ENCODE data around the gene DUSP22.

DUSP22 gene

DNA sequence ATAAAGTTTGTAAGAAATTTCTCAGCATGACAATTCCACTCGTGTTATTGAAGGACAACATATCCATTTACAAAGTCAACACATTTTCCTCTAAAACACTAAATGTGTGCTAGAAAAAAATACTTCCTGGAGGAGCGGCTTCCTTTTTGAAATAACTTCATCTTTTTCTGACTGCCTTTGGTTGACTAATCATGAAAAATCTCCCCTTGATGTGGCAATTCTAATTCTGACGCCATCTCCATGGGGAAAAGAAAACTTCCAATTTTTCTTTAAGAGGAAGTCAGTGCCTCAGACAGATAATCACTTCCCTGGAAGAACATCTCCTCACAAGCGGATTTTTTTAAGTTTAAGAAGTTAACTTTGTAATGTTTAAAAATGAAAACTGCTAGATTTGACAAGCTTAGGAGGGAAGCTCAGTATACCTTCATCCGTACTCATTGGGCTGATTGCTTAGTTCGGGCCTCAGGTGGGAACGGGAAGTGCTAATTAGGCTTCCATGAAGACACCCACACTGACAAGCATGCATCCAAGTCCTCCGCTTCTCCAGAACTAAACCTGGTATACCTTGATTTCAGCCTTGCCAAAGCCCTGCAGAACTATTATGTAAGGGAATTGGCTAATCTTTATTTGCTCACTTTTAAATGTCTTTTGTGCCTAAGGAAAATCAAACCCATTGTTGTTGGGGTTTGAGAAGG, 35.1 kb upstream of the DUSP22 start:
- peaks cover 32% of the 10 kb centered on the region for H3K9me3 Mint-ChIP-seq
- peaks cover 23% of the 10 kb centered on the region for H3K4me1 Mint-ChIP-seq
- H3K27ac Mint-ChIP-seq = no peak overlapping the region
- H3K4me3 Mint-ChIP-seq = no peak overlapping the region
- no peaks in the 10 kb centered on the region for H3K36me3 Mint-ChIP-seq (ENCODE audit: low read depth)
- no peak for DNase-seq
- TF ChIP-seq, protein P1, sequence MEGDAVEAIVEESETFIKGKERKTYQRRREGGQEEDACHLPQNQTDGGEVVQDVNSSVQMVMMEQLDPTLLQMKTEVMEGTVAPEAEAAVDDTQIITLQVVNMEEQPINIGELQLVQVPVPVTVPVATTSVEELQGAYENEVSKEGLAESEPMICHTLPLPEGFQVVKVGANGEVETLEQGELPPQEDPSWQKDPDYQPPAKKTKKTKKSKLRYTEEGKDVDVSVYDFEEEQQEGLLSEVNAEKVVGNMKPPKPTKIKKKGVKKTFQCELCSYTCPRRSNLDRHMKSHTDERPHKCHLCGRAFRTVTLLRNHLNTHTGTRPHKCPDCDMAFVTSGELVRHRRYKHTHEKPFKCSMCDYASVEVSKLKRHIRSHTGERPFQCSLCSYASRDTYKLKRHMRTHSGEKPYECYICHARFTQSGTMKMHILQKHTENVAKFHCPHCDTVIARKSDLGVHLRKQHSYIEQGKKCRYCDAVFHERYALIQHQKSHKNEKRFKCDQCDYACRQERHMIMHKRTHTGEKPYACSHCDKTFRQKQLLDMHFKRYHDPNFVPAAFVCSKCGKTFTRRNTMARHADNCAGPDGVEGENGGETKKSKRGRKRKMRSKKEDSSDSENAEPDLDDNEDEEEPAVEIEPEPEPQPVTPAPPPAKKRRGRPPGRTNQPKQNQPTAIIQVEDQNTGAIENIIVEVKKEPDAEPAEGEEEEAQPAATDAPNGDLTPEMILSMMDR (IDR thresholded peaks at IDR 0.05) = no peak
- peaks cover 16% of the 10 kb centered on the region for H3K27me3 Mint-ChIP-seq (ENCODE audit: low read depth, poor library complexity)

DNA sequence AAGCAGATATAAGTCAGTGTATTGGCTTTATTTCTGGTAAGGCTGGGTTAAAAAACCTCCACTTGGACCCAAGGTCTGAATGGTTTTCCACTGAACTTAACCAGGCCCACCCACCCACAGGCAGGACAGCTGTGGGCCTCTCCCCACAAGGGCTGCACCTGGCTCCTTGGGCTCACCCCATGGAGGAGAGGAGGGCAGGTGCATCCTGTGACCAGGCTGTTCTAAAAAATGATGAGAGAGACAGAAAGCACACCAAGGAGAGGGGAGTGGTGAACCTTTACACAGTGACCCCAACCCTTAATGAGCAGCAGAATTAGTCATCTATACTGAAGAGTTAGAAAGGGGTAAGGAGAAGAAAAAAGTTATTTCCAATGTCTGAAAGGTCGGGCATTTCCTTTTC, 34.5 kb upstream of the DUSP22 start:
- H3K27me3 Mint-ChIP-seq (ENCODE audit: low read depth, poor library complexity) = peaks cover 11% of the 10 kb centered on the region
- DNase-seq = no peak
- peaks cover 38% of the 10 kb centered on the region for H3K9me3 Mint-ChIP-seq
- H3K4me3 Mint-ChIP-seq = no peak overlapping the region
- TF ChIP-seq, protein P1 (IDR thresholded peaks at IDR 0.05) = no peak
- H3K27ac Mint-ChIP-seq = no peak overlapping the region
- H3K4me1 Mint-ChIP-seq = peaks cover 23% of the 10 kb centered on the region
- no peaks in the 10 kb centered on the region for H3K36me3 Mint-ChIP-seq (ENCODE audit: low read depth)

DNA sequence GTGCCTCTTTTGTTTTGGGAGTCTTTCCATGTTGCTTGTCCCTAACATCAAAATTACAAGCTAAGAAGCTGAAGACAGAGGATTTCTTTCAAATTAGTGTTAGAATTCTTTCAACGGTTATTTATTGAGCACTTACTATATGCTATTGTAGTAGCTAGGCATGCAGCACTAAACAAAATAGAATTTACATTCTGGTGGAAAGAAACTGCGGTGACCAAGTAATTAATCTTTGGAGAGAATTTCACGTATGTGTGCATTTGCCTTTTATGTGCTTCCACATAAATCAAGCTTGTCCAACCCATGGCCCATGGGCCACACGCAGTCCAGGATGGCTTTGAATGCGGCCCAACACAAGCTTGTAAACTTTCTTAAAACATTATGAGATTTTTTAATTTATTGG, 33.0 kb upstream of the DUSP22 start:
- peaks cover 6% of the 10 kb centered on the region for H3K27me3 Mint-ChIP-seq (ENCODE audit: low read depth, poor library complexity)
- H3K4me1 Mint-ChIP-seq = peaks cover 16% of the 10 kb centered on the region
- no peak overlapping the region for H3K4me3 Mint-ChIP-seq
- TF ChIP-seq, protein P1 (IDR thresholded peaks at IDR 0.05) = no peak
- H3K36me3 Mint-ChIP-seq (ENCODE audit: low read depth) = no peaks in the 10 kb centered on the region
- no peak overlapping the region for H3K27ac Mint-ChIP-seq
- DNase-seq = no peak
- peaks cover 42% of the 10 kb centered on the region for H3K9me3 Mint-ChIP-seq

DNA sequence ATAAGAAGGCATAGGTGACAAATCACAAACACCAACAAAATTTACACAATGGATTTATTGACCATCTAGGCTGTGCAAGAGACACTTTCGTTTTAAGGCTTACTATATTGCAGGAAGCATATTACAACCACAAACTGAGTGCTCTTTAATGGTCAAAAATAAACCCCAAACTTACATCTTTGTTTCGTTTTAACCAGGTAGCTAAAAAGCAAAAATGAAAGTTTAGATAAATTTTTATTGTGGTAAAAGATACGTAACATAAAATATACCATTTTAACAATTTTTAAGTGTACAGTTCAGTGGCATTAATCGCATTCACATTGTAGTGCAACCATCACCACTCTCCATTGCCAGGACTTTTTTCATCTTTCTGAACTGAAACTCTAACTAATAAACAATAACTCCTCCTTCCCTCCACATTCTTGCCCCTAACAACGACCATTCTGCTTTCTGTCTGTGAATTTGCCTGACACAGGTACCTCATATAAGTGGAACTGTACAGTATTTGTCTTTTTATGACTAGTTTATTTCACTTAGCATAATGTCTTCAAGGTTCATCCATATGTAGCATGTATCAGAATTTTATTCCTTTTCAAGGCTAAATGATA, 32.3 kb upstream of the DUSP22 start:
- no peak overlapping the region for H3K27ac Mint-ChIP-seq
- peaks cover 46% of the 10 kb centered on the region for H3K9me3 Mint-ChIP-seq
- H3K27me3 Mint-ChIP-seq (ENCODE audit: low read depth, poor library complexity) = peaks cover 6% of the 10 kb centered on the region
- peaks cover 16% of the 10 kb centered on the region for H3K4me1 Mint-ChIP-seq
- no peaks in the 10 kb centered on the region for H3K36me3 Mint-ChIP-seq (ENCODE audit: low read depth)
- TF ChIP-seq, protein P1 (IDR thresholded peaks at IDR 0.05) = no peak
- DNase-seq = no peak
- no peak overlapping the region for H3K4me3 Mint-ChIP-seq

DNA sequence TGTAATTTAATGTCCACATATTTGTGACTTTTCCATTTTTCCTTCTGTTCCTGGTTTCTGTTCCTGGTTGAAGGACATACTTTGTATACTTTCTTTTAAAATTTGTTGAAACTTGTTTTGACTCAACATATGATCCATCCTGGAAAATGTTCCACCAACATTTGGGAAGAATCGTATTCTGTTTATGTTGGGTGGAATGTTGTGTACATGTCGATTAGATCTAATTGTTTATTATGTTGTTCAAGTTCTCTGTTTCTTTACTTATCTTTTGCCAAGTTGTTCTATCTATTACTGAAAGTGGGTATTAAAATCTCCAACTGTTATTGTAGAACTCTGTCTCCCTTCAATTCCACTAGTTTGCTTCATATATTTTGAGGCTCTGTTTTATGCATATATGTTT, 27.7 kb upstream of the DUSP22 start:
- no peaks in the 10 kb centered on the region for H3K4me1 Mint-ChIP-seq
- H3K27me3 Mint-ChIP-seq (ENCODE audit: low read depth, poor library complexity) = peaks cover 4% of the 10 kb centered on the region
- TF ChIP-seq, protein P1 (IDR thresholded peaks at IDR 0.05) = no peak
- no peak for DNase-seq
- H3K27ac Mint-ChIP-seq = no peak overlapping the region
- H3K9me3 Mint-ChIP-seq = peaks cover 32% of the 10 kb centered on the region
- H3K4me3 Mint-ChIP-seq = no peak overlapping the region
- no peaks in the 10 kb centered on the region for H3K36me3 Mint-ChIP-seq (ENCODE audit: low read depth)

All from nephron progenitor cell (in vitro differentiated cells).